ENCODE data around the gene OR10A2. TPM values are rescaled to one million over a fixed set of nuclear protein-coding genes. Genes with fewer than 3 reads are reported as not detected.
"Not testable (repeated sequence)": the region's sequence is repeated elsewhere in the genome, so short reads cannot be mapped to it uniquely, and the experiment has no call there.

The OR10A2 gene
- total RNA-seq, 2 experiments from 2014 or later, result not detected

- H2AFZ ChIP-seq (ENCODE audit: low read length), result no peak overlapping the region
- H3K4me1 ChIP-seq (ENCODE audit: insufficient read depth, low read length, poor library complexity, severe bottlenecking), result no peaks in the 10 kb centered on the region
- H4K20me1 ChIP-seq (ENCODE audit: insufficient read depth, low read length), result no peaks in the 10 kb centered on the region
- intact Hi-C loops (cut with micrococcal nuclease; ENCODE audit: unreplicated experiment), result no loop called here
- no peaks in the 10 kb centered on the region for H3K79me2 ChIP-seq (ENCODE audit: insufficient read depth, low read depth, low read length)
- no peaks in the 10 kb centered on the region for H3K36me3 ChIP-seq (ENCODE audit: insufficient read depth, low read length)
- no peak overlapping the region for H3K27ac ChIP-seq (ENCODE audit: low read depth, low read length, poor library complexity, severe bottlenecking)
- no peak overlapping the region for H3K4me3 ChIP-seq (ENCODE audit: low read depth, low read length, poor library complexity, severe bottlenecking)
- BruUV-seq (replicated peaks), result no TSS peak
- no peaks in the 10 kb centered on the region for H3K9me2 ChIP-seq (ENCODE audit: insufficient read depth, low read length)
- TF ChIP-seq EZH2phosphoT487 (IDR thresholded peaks at IDR 0.05; ENCODE audit: borderline replicate concordance, low read depth, low read length) (no peak), CTCF (conservative IDR thresholded peaks at IDR 0.05; ENCODE audit: low read length) (peak; percentile 69)
- H3K9me3 ChIP-seq (ENCODE audit: low read length), result no peaks in the 10 kb centered on the region
- ChIA-PET POLR2A (interaction anchor here (0.6 kb wide), 1 partner anchor 744 kb away, joined by 3 read pairs; no protein-coding TSS in a partner anchor), CTCF (ENCODE audit: unreplicated experiment) (no interaction called here)
- DNase-seq (ENCODE audit: low spot score), result peak; percentile 6
- H3K4me2 ChIP-seq (ENCODE audit: low read length), result no peak overlapping the region
Measured at GRCh38 chr11:6900327-6900999, 37.6 kb downstream of the OR10A2 start.

GRCh38 chr11:6904804-6905203 lies 41.9 kb downstream of the OR10A2 start:
- DNase-seq (ENCODE audit: low spot score); H4K20me1 ChIP-seq (ENCODE audit: insufficient read depth, low read length); H3K4me3 ChIP-seq (ENCODE audit: low read depth, low read length, poor library complexity, severe bottlenecking); H3K4me1 ChIP-seq (ENCODE audit: insufficient read depth, low read length, poor library complexity, severe bottlenecking); H3K4me2 ChIP-seq (ENCODE audit: low read length); H3K9me2 ChIP-seq (ENCODE audit: insufficient read depth, low read length); CTCF ChIA-PET (ENCODE audit: unreplicated experiment); intact Hi-C loops (cut with micrococcal nuclease; ENCODE audit: unreplicated experiment); H3K27ac ChIP-seq (ENCODE audit: low read depth, low read length, poor library complexity, severe bottlenecking); H3K79me2 ChIP-seq (ENCODE audit: insufficient read depth, low read depth, low read length); H3K9me3 ChIP-seq (ENCODE audit: low read length); H2AFZ ChIP-seq (ENCODE audit: low read length); BruUV-seq (replicated peaks); H3K36me3 ChIP-seq (ENCODE audit: insufficient read depth, low read length): not testable (repeated sequence)
- POLR2A ChIA-PET, result interaction anchor here (0.7 to 1.1 kb wide), 2 partner anchors 28 to 60 kb away, joined by 3 to 4 read pairs; no protein-coding TSS in a partner anchor

GRCh38 chr11:6911378-6911777 lies 48.5 kb downstream of the OR10A2 start:
- TF ChIP-seq EZH2phosphoT487 (IDR thresholded peaks at IDR 0.05; ENCODE audit: borderline replicate concordance, low read depth, low read length), result no peak
- TF ChIP-seq CTCF (conservative IDR thresholded peaks at IDR 0.05; ENCODE audit: low read length), result no peak
- no peaks in the 10 kb centered on the region for H3K9me2 ChIP-seq (ENCODE audit: insufficient read depth, low read length)
- no peaks in the 10 kb centered on the region for H3K36me3 ChIP-seq (ENCODE audit: insufficient read depth, low read length)
- no peak overlapping the region for H3K27ac ChIP-seq (ENCODE audit: low read depth, low read length, poor library complexity, severe bottlenecking)
- CTCF ChIA-PET (ENCODE audit: unreplicated experiment), result no interaction called here
- H4K20me1 ChIP-seq (ENCODE audit: insufficient read depth, low read length), result no peaks in the 10 kb centered on the region
- intact Hi-C loops (cut with micrococcal nuclease; ENCODE audit: unreplicated experiment), result no loop called here
- no TSS peak for BruUV-seq (replicated peaks)
- no peaks in the 10 kb centered on the region for H3K4me1 ChIP-seq (ENCODE audit: insufficient read depth, low read length, poor library complexity, severe bottlenecking)
- DNase-seq (ENCODE audit: low spot score), result no peak
- H3K4me2 ChIP-seq (ENCODE audit: low read length), result no peak overlapping the region
- H3K79me2 ChIP-seq (ENCODE audit: insufficient read depth, low read depth, low read length), result no peaks in the 10 kb centered on the region
- H2AFZ ChIP-seq (ENCODE audit: low read length), result no peak overlapping the region
- H3K9me3 ChIP-seq (ENCODE audit: low read length), result no peaks in the 10 kb centered on the region
- no peak overlapping the region for H3K4me3 ChIP-seq (ENCODE audit: low read depth, low read length, poor library complexity, severe bottlenecking)
- POLR2A ChIA-PET, result no interaction called here

Data from OCI-LY7 (cell line).